Stimulated activated CD8-positive, alpha-beta memory T cell treated with anti-CD3 and anti-CD28 coated beads, Interleukin-7, amount 100 ng/mL, for 48 hours (primary cell): ENCODE results near the gene PPP1R27.

Experiments
- DNase-seq, 2 donors: peaks; one replicate each; pipeline ENCODE4 v3.0.0-alpha.2; 2020; ENCODE audit warnings: low read depth in 1 of 2; ENCODE audit errors: extremely low read depth in 1 of 2

Gene PPP1R27

GRCh38 chr17:81807210-81807719 is 27.6 kb downstream of the PPP1R27 start:
- no peak for DNase-seq

GRCh38 chr17:81806461-81807209 is 28.2 kb downstream of the PPP1R27 start:
- no peak for DNase-seq

GRCh38 chr17:81805707-81806460 is 29.0 kb downstream of the PPP1R27 start:
- no peak for DNase-seq

GRCh38 chr17:81804559-81805399 is 30.1 kb downstream of the PPP1R27 start:
- DNase-seq, result no peak

- DNase-seq, result no peak
These were observed 30.9 kb downstream of the PPP1R27 start, which contains the start of gene GCGR for GRCh38 chr17:81803728-81804558. Gene GCGR, plus strand, starts transcription at chr17:81804150. Its CDS starts 4,869 bp downstream, at chr17:81809019.

GRCh38 chr17:81802856-81803643 is 31.8 kb downstream of the PPP1R27 start:
- no peak for DNase-seq

- DNase-seq, result no peak
These were observed 32.6 kb downstream of the PPP1R27 start for GRCh38 chr17:81802048-81802758.

GRCh38 chr17:81801327-81801726 is 33.5 kb downstream of the PPP1R27 start:
- no peak for DNase-seq

- DNase-seq, result no peak
These were observed 40.3 kb downstream of the PPP1R27 start for GRCh38 chr17:81794509-81794908.

GRCh38 chr17:81794074-81794476 is 40.8 kb downstream of the PPP1R27 start:
- no peak for DNase-seq

- no peak for DNase-seq
These were observed 41.9 kb downstream of the PPP1R27 start for GRCh38 chr17:81792675-81793615.
